Thyroid gland (tissue), 4 donors: Measurements from ENCODE around the gene PRR3. TPM values are rescaled to one million over a fixed set of nuclear protein-coding genes. Genes with fewer than 3 reads are reported as not detected.

ENCODE experiments used
- DNase-seq, 2 donors: peaks; one replicate each; pipeline ENCODE4 v3.0.0-alpha.2; 2019
- H3K27ac ChIP-seq, 3 donors: fragments of 200-600 bp; sonication (generic); 1 replicate in 2 of 3; 2 replicates in 1 of 3; pipeline ENCODE4 v1.5.1; 2016 to 2019; ENCODE audit warnings: mild to moderate bottlenecking in 1 of 3, moderate library complexity in 1 of 3
- H3K27me3 ChIP-seq: fragments of 200-600 bp; sonication (generic); one replicate; pipeline ENCODE4 v1.5.1; 2019
- H3K36me3 ChIP-seq, 2 donors: fragments of 200-600 bp; sonication (generic); one replicate each; pipeline ENCODE4 v1.5.1; 2016 to 2019
- H3K4me1 ChIP-seq, 2 donors: fragments of 200-600 bp; sonication (generic); one replicate each; pipeline ENCODE4 v1.5.1; 2017 to 2019
- H3K4me3 ChIP-seq, 3 donors: fragments of 200-600 bp; sonication (generic); replicated peaks in 1 of 3; 1 replicate in 2 of 3; 2 replicates in 1 of 3; pipeline ENCODE4 v1.5.1; 2016; ENCODE audit warnings: mild to moderate bottlenecking in 1 of 3
- H3K9me3 ChIP-seq: fragments of 200-600 bp; sonication (generic); one replicate; pipeline ENCODE4 v1.5.1; 2017
- CTCF ChIP-seq, 6 experiments: fragments of 200-600 bp in 3 of 6; fragments of 450-650 bp in 3 of 6; sonication (generic) in 3 of 6; IDR thresholded peaks; one replicate each; pipeline ENCODE4 v1.5.1; 2016 to 2019; ENCODE audit warnings: antibody characterized with exemption in 6 of 6, mild to moderate bottlenecking in 2 of 6, inconsistent platforms in 1 of 6, moderate library complexity in 1 of 6
- POLR2A ChIP-seq, 2 donors: fragments of 450-650 bp; IDR thresholded peaks; one replicate each; pipeline ENCODE4 v1.6.1; 2017; ENCODE audit warnings: antibody characterized with exemption in 2 of 2, mild to moderate bottlenecking in 2 of 2, moderate library complexity in 1 of 2
- whole genome bisulfite sequencing, 2 donors: methylation state at CpG; one replicate each; pipeline ENCODE4 v1.1.5; 2017; 5-methylcytosine and 5-hydroxymethylcytosine counted together
- intact Hi-C: fragments of 100-400 bp; cut with DNase I; formaldehyde crosslinking; loops from one replicate; pipeline ENCODE4 v1.15.1; 2023
- total RNA-seq, 4 donors: library from RNA; depleted of rRNA; stranded (reverse); fragments of >200 nt; gene quantifications; one replicate each; pipeline ENCODE4 v1.2.3, GENCODE V29; 2016

PRR3 gene
- total RNA-seq, 4 donors from 2014 or later: 7.4 to 18.0 (median 12.2) TPM

- Histone ChIP-seq H3K27me3 (no peaks in the 10 kb centered on the region), H3K36me3 (no peaks in the 10 kb centered on the region), H3K27ac (no peak overlapping the region), H3K9me3 (no peaks in the 10 kb centered on the region), H3K4me1 (peaks cover 0 to 8% of the 10 kb centered on the region in 2 donors), H3K4me3 (no peak overlapping the region)
- 80 to 83% methylated on average over 3 of the region's 3 CpGs for WGBS, 2 donors
- intact Hi-C loops: no loop called here
- no peak for DNase-seq
- no peak for TF ChIP-seq CTCF (IDR thresholded peaks at IDR 0.05)
- no peak for TF ChIP-seq POLR2A (IDR thresholded peaks at IDR 0.05)
Measured at GRCh38 chr6:30537931-30538330, 19.2 kb upstream of the PRR3 start.

GRCh38 chr6:30541515-30542403 lies 15.3 kb upstream of the PRR3 start:
- 12 to 15% methylated on average over 23 of the region's 23 CpGs for WGBS, 2 donors
- no peaks in the 10 kb centered on the region for H3K27me3 ChIP-seq
- TF ChIP-seq CTCF (IDR thresholded peaks at IDR 0.05) (peak; percentile 86 to 96 (median 94)), POLR2A (IDR thresholded peaks at IDR 0.05) (no peak)
- H3K4me3 ChIP-seq: no peak overlapping the region
- peak overlapping the region in 2 of 3 donors; percentile 35 to 38 for H3K27ac ChIP-seq
- H3K9me3 ChIP-seq: no peaks in the 10 kb centered on the region
- H3K36me3 ChIP-seq: peaks cover 14 to 16% of the 10 kb centered on the region in 2 donors
- peak; percentile 71 to 75 for DNase-seq
- H3K4me1 ChIP-seq: peaks cover 5 to 8% of the 10 kb centered on the region in 2 donors
- intact Hi-C loops: no loop called here

- DNase-seq: no peak
- TF ChIP-seq POLR2A (IDR thresholded peaks at IDR 0.05) (no peak), CTCF (IDR thresholded peaks at IDR 0.05) (no peak)
- H3K27ac ChIP-seq: peak overlapping the region in 2 of 3 donors; percentile 35 to 38
- H3K36me3 ChIP-seq: peaks cover 17 to 22% of the 10 kb centered on the region in 2 donors
- H3K9me3 ChIP-seq: no peaks in the 10 kb centered on the region
- WGBS, 2 donors: 26 to 34% methylated on average over 4 of the region's 4 CpGs
- intact Hi-C loops: no loop called here
- H3K4me3 ChIP-seq: no peak overlapping the region
- H3K27me3 ChIP-seq: no peaks in the 10 kb centered on the region
- H3K4me1 ChIP-seq: peaks cover 5 to 8% of the 10 kb centered on the region in 2 donors
Measured at GRCh38 chr6:30542404-30542725, 14.7 kb upstream of the PRR3 start.

- WGBS, 2 donors: 68 to 72% methylated on average over 1 of the region's 1 CpG
- H3K27me3 ChIP-seq: no peaks in the 10 kb centered on the region
- peak overlapping the region in 2 of 3 donors; percentile 33 to 35 for H3K27ac ChIP-seq
- intact Hi-C loops: no loop called here
- TF ChIP-seq CTCF (IDR thresholded peaks at IDR 0.05): no peak
- peaks cover 17 to 22% of the 10 kb centered on the region in 2 donors for H3K36me3 ChIP-seq
- H3K4me3 ChIP-seq: no peak overlapping the region
- DNase-seq: no peak
- H3K4me1 ChIP-seq: peaks cover 5 to 8% of the 10 kb centered on the region in 2 donors
- no peaks in the 10 kb centered on the region for H3K9me3 ChIP-seq
Measured at GRCh38 chr6:30542915-30543314, 14.2 kb upstream of the PRR3 start.

- TF ChIP-seq POLR2A (IDR thresholded peaks at IDR 0.05) (no peak), CTCF (IDR thresholded peaks at IDR 0.05) (no peak)
- Histone ChIP-seq H3K36me3 (peaks cover 17 to 22% of the 10 kb centered on the region in 2 donors), H3K27ac (no peak overlapping the region), H3K9me3 (no peaks in the 10 kb centered on the region), H3K4me3 (no peak overlapping the region), H3K27me3 (no peaks in the 10 kb centered on the region), H3K4me1 (peaks cover 5 to 8% of the 10 kb centered on the region in 2 donors)
- intact Hi-C loops: no loop called here
- no peak for DNase-seq
- WGBS, 2 donors: 77 to 82% methylated on average over 3 of the region's 3 CpGs
Measured at GRCh38 chr6:30543821-30544220, 13.3 kb upstream of the PRR3 start.
